Thyroid gland (tissue), 4 donors: ENCODE results near the gene USP36. TPM values are rescaled to one million over a fixed set of nuclear protein-coding genes. Genes with fewer than 3 reads are reported as not detected.

Experiments used
- DNase-seq, 2 donors: peaks; one replicate each; pipeline ENCODE4 v3.0.0-alpha.2; 2019
- H3K27ac ChIP-seq, 3 donors: fragments of 200-600 bp; sonication (generic); 1 replicate in 2 of 3; 2 replicates in 1 of 3; pipeline ENCODE4 v1.5.1; 2016 to 2019; ENCODE audit warnings: mild to moderate bottlenecking in 1 of 3, moderate library complexity in 1 of 3
- H3K27me3 ChIP-seq: fragments of 200-600 bp; sonication (generic); one replicate; pipeline ENCODE4 v1.5.1; 2019
- H3K36me3 ChIP-seq, 2 donors: fragments of 200-600 bp; sonication (generic); one replicate each; pipeline ENCODE4 v1.5.1; 2016 to 2019
- H3K4me1 ChIP-seq, 2 donors: fragments of 200-600 bp; sonication (generic); one replicate each; pipeline ENCODE4 v1.5.1; 2017 to 2019
- H3K4me3 ChIP-seq, 3 donors: fragments of 200-600 bp; sonication (generic); replicated peaks in 1 of 3; 1 replicate in 2 of 3; 2 replicates in 1 of 3; pipeline ENCODE4 v1.5.1; 2016; ENCODE audit warnings: mild to moderate bottlenecking in 1 of 3
- H3K9me3 ChIP-seq: fragments of 200-600 bp; sonication (generic); one replicate; pipeline ENCODE4 v1.5.1; 2017
- CTCF ChIP-seq, 6 experiments: fragments of 200-600 bp in 3 of 6; fragments of 450-650 bp in 3 of 6; sonication (generic) in 3 of 6; IDR thresholded peaks; one replicate each; pipeline ENCODE4 v1.5.1; 2016 to 2019; ENCODE audit warnings: antibody characterized with exemption in 6 of 6, mild to moderate bottlenecking in 2 of 6, inconsistent platforms in 1 of 6, moderate library complexity in 1 of 6
- POLR2A ChIP-seq, 2 donors: fragments of 450-650 bp; IDR thresholded peaks; one replicate each; pipeline ENCODE4 v1.6.1; 2017; ENCODE audit warnings: antibody characterized with exemption in 2 of 2, mild to moderate bottlenecking in 2 of 2, moderate library complexity in 1 of 2
- WGBS, 2 donors: methylation state at CpG; one replicate each; pipeline ENCODE4 v1.1.5; 2017; 5-methylcytosine and 5-hydroxymethylcytosine counted together
- intact Hi-C: fragments of 100-400 bp; cut with DNase I; formaldehyde crosslinking; loops from one replicate; pipeline ENCODE4 v1.15.1; 2023
- total RNA-seq, 4 donors: library from RNA; depleted of rRNA; stranded (reverse); fragments of >200 nt; gene quantifications; one replicate each; pipeline ENCODE4 v1.2.3, GENCODE V29; 2016

The USP36 gene
- total RNA-seq, 4 donors from 2014 or later, result 33.9 to 61.5 (median 46.6) TPM

- 95 to 97% methylated on average over 3 of the region's 3 CpGs for WGBS, 2 donors
- Histone ChIP-seq H3K27ac (no peak overlapping the region), H3K36me3 (no peaks in the 10 kb centered on the region), H3K27me3 (no peaks in the 10 kb centered on the region), H3K4me3 (no peak overlapping the region), H3K9me3 (no peaks in the 10 kb centered on the region), H3K4me1 (peaks cover 26 to 60% of the 10 kb centered on the region in 2 donors)
- TF ChIP-seq POLR2A (IDR thresholded peaks at IDR 0.05) (no peak), CTCF (IDR thresholded peaks at IDR 0.05) (no peak)
- no peak for DNase-seq
- intact Hi-C loops, result no loop called here
These were observed 77.1 kb downstream of the USP36 start for GRCh38 chr17:78763561-78763960.

GRCh38 chr17:78761789-78762406 is 78.7 kb downstream of the USP36 start:
- no peaks in the 10 kb centered on the region for H3K27me3 ChIP-seq
- no peaks in the 10 kb centered on the region for H3K9me3 ChIP-seq
- no peak overlapping the region for H3K4me3 ChIP-seq
- DNase-seq, result no peak
- WGBS, 2 donors, result 66 to 69% methylated on average over 5 of the region's 5 CpGs
- H3K36me3 ChIP-seq, result no peaks in the 10 kb centered on the region
- peaks cover 36 to 67% of the 10 kb centered on the region in 2 donors for H3K4me1 ChIP-seq
- TF ChIP-seq CTCF (IDR thresholded peaks at IDR 0.05) (no peak), POLR2A (IDR thresholded peaks at IDR 0.05) (no peak)
- intact Hi-C loops, result no loop called here
- no peak overlapping the region for H3K27ac ChIP-seq

GRCh38 chr17:78759969-78760352 is 80.7 kb downstream of the USP36 start:
- Histone ChIP-seq H3K4me3 (no peak overlapping the region), H3K36me3 (no peaks in the 10 kb centered on the region), H3K27me3 (no peaks in the 10 kb centered on the region), H3K4me1 (peaks cover 25 to 51% of the 10 kb centered on the region in 2 donors), H3K9me3 (no peaks in the 10 kb centered on the region), H3K27ac (no peak overlapping the region)
- TF ChIP-seq CTCF (IDR thresholded peaks at IDR 0.05), result no peak
- intact Hi-C loops, result no loop called here
- 93 to 95% methylated on average over 5 of the region's 5 CpGs for WGBS, 2 donors
- no peak for DNase-seq

- DNase-seq, result peak in 1 of 2 donors; percentile 53
- peaks cover 20 to 45% of the 10 kb centered on the region in 2 donors for H3K4me1 ChIP-seq
These were observed 81.2 kb downstream of the USP36 start for GRCh38 chr17:78759203-78759968.

More at GRCh38 chr17:78759203-78759968, 81.2 kb downstream of the USP36 start:
- intact Hi-C loops, result no loop called here
- no peaks in the 10 kb centered on the region for H3K36me3 ChIP-seq
- WGBS, 2 donors, result 72 to 76% methylated on average over 11 of the region's 11 CpGs
- no peaks in the 10 kb centered on the region for H3K9me3 ChIP-seq
- no peaks in the 10 kb centered on the region for H3K27me3 ChIP-seq
- TF ChIP-seq POLR2A (IDR thresholded peaks at IDR 0.05) (no peak), CTCF (IDR thresholded peaks at IDR 0.05) (no peak)
- no peak overlapping the region for H3K4me3 ChIP-seq
- H3K27ac ChIP-seq, result no peak overlapping the region
